Measurements from ENCODE around the gene GFPT2. TPM values are rescaled to one million over a fixed set of nuclear protein-coding genes. Genes with fewer than 3 reads are reported as not detected.

The GFPT2 gene
- total and polyA plus RNA-seq, 2 of the 8 experiments (the other 6 are each of a cell fraction or from before 2014, with no cell fraction given), result 83.7 to 143 TPM

DNA sequence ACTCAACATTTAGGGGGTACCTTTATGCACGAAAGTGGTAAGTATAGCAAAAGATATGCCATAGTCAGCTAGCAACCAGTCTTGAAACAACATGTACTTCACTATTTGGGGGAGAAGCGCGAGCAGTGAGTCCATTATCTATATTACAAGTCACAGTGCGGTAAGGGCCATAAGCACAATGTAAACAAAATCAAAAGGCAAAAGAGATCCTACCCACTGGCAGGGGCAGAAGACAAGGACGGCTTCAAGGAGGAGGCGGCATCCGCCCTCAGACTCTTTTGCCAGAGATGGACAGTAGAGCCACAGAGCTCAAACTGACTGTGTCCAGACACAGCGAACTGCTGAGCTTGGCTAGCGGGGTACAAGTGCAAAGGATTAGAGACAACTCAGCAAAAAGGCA is 70.9 kb downstream of the GFPT2 start:
- H3K36me3 ChIP-seq (ENCODE audit: control insufficient read depth in 2 of 4, insufficient read depth in 4 of 4, low read length in 3 of 4), result peaks cover 0 to 21% (median 6%) of the 10 kb centered on the region in 4 experiments; a peak in 5 of 8 replicates
- WGBS, 2 experiments (ENCODE audit: extremely low coverage in 1 of 2, insufficient coverage in 1 of 2, insufficient read length in 1 of 2, insufficient replicate concordance in 2 of 2, low coverage in 1 of 2, low lambda C conversion rate in 2 of 2, missing lambda C conversion rate in 1 of 2), result 91% methylated on average over 9 of the region's 9 CpGs; no CpG with 5 or more reads in 1 of the 2 experiments
- H2BK15ac ChIP-seq (ENCODE audit: low read length), result no peak overlapping the region
- TF ChIP-seq POLR2AphosphoS5 (IDR thresholded peaks at IDR 0.05; ENCODE audit: low read depth, low read length) (no peak), ASH2L (IDR thresholded peaks at IDR 0.05; ENCODE audit: low read length) (no peak), BRCA1 (IDR thresholded peaks at IDR 0.05; ENCODE audit: low read depth, low read length) (no peak), SP1 (IDR thresholded peaks at IDR 0.05; ENCODE audit: low read depth, low read length) (no peak), CEBPB (IDR thresholded peaks at IDR 0.05; ENCODE audit: low read depth, low read length) (no peak), BACH1 (IDR thresholded peaks at IDR 0.05; ENCODE audit: low read length) (no peak), RNF2 (IDR thresholded peaks at IDR 0.05; ENCODE audit: borderline replicate concordance, low read depth, low read length, missing control alignments, poor library complexity, severe bottlenecking) (no peak), POU5F1 (IDR thresholded peaks at IDR 0.05; ENCODE audit: low read depth, low read length) (no peak), TBP (IDR thresholded peaks at IDR 0.05; ENCODE audit: low read depth, low read length) (no peak)
- TF ChIP-seq, protein P1, sequence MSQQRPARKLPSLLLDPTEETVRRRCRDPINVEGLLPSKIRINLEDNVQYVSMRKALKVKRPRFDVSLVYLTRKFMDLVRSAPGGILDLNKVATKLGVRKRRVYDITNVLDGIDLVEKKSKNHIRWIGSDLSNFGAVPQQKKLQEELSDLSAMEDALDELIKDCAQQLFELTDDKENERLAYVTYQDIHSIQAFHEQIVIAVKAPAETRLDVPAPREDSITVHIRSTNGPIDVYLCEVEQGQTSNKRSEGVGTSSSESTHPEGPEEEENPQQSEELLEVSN (IDR thresholded peaks at IDR 0.05), result no peak
- TF ChIP-seq, protein P2, sequence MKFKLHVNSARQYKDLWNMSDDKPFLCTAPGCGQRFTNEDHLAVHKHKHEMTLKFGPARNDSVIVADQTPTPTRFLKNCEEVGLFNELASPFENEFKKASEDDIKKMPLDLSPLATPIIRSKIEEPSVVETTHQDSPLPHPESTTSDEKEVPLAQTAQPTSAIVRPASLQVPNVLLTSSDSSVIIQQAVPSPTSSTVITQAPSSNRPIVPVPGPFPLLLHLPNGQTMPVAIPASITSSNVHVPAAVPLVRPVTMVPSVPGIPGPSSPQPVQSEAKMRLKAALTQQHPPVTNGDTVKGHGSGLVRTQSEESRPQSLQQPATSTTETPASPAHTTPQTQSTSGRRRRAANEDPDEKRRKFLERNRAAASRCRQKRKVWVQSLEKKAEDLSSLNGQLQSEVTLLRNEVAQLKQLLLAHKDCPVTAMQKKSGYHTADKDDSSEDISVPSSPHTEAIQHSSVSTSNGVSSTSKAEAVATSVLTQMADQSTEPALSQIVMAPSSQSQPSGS (IDR thresholded peaks at IDR 0.05; ENCODE audit: low read length), result no peak
- TF ChIP-seq, protein P3, sequence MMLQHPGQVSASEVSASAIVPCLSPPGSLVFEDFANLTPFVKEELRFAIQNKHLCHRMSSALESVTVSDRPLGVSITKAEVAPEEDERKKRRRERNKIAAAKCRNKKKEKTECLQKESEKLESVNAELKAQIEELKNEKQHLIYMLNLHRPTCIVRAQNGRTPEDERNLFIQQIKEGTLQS (IDR thresholded peaks at IDR 0.05; ENCODE audit: insufficient read depth, low read depth, low read length), result no peak

More for the DNA sequence above, 70.9 kb downstream of the GFPT2 start:
- FAIRE-seq (no peak), DNase-seq (ENCODE audit: low read depth in 1 of 2, low spot score in 2 of 2) (no peak)
- peaks cover 16% of the 10 kb centered on the region for H3K79me1 ChIP-seq (ENCODE audit: low read depth, low read length)
- H2BK12ac ChIP-seq (ENCODE audit: low read depth, low read length), result no peak overlapping the region
- H3K4me3 ChIP-seq (ENCODE audit: extremely low read depth in 1 of 4, insufficient read depth in 2 of 4, low read depth in 3 of 4, low read length in 4 of 4), result no peak overlapping the region
- ChIA-PET CTCF (ENCODE audit: partially characterized antibody) (interaction anchor here (0.9 to 2.3 kb wide), 4 partner anchors 11 to 189 kb away, joined by 4 to 11 read pairs (median 4); no protein-coding TSS in a partner anchor), POLR2A (ENCODE audit: partially characterized antibody) (interaction anchor here (1.4 kb wide), 1 partner anchor 152 kb away, joined by 3 read pairs; no protein-coding TSS in a partner anchor)
- no peak overlapping the region for H3K23ac ChIP-seq (ENCODE audit: insufficient read length)
- H4K5ac ChIP-seq (ENCODE audit: insufficient read length, low read depth, low read length), result no peak overlapping the region
- no peaks in the 10 kb centered on the region for H3K4me1 ChIP-seq (replicated peaks in 1 of 4; ENCODE audit: control insufficient read depth in 3 of 4, insufficient read depth in 4 of 4, low read length in 3 of 4)
- H4K91ac ChIP-seq (replicated peaks; ENCODE audit: insufficient read length, low read length), result no peak overlapping the region
- H3K27me3 ChIP-seq (replicated peaks in 1 of 4; ENCODE audit: control insufficient read depth in 3 of 4, extremely low read depth in 1 of 4, insufficient read depth in 3 of 4, low read length in 3 of 4), result no peaks in the 10 kb centered on the region
- H4K20me1 ChIP-seq (replicated peaks in 1 of 2; ENCODE audit: control insufficient read depth in 1 of 2, insufficient read depth in 2 of 2, low read length in 2 of 2), result peaks cover 4 to 9% of the 10 kb centered on the region in 2 experiments
- no peak overlapping the region for H3K56ac ChIP-seq (replicated peaks; ENCODE audit: insufficient read length, low read depth, low read length)
- H3K9me3 ChIP-seq (ENCODE audit: insufficient read depth in 2 of 2, low read depth in 1 of 2, low read length in 1 of 2), result no peaks in the 10 kb centered on the region
- no peak overlapping the region for H3K14ac ChIP-seq (ENCODE audit: insufficient read length)
- H4K8ac ChIP-seq (ENCODE audit: extremely low read depth, insufficient read depth, low read length), result no peak overlapping the region
- H3K23me2 ChIP-seq (ENCODE audit: low read depth, low read length), result no peaks in the 10 kb centered on the region
- H3K4me2 ChIP-seq (ENCODE audit: insufficient read depth in 1 of 2, low read depth in 2 of 2, low read length in 2 of 2), result no peak overlapping the region
- no peak overlapping the region for H2BK5ac ChIP-seq (ENCODE audit: low read depth, low read length)
- H3K27ac ChIP-seq (ENCODE audit: low read depth, low read length), result no peak overlapping the region
- H2AFZ ChIP-seq (ENCODE audit: low read length), result no peak overlapping the region
- no peak overlapping the region for H2BK120ac ChIP-seq (replicated peaks; ENCODE audit: low read depth, low read length)
- no peak overlapping the region for H2AK5ac ChIP-seq (ENCODE audit: low read depth, low read length)
- no peak overlapping the region for H2BK20ac ChIP-seq (ENCODE audit: low read length)
- peaks cover 0 to 37% of the 10 kb centered on the region in 2 experiments; a peak in 2 of 4 replicates for H3K79me2 ChIP-seq (ENCODE audit: control insufficient read depth in 1 of 2, insufficient read depth in 2 of 2, low read length in 2 of 2)
- no peak overlapping the region for H3K9ac ChIP-seq (replicated peaks in 1 of 4; ENCODE audit: extremely low read depth in 1 of 4, low read depth in 3 of 4, low read length in 3 of 4)
- no peak overlapping the region for H3K4ac ChIP-seq (replicated peaks; ENCODE audit: insufficient read length, low read depth, low read length)
- no peak overlapping the region for H3K18ac ChIP-seq (ENCODE audit: extremely low read depth, low read length)

Measured in H1 (cell line).